Progenitor cell of endocrine pancreas (in vitro differentiated cells): Measurements from ENCODE around the gene LSM7. TPM values are rescaled to one million over a fixed set of nuclear protein-coding genes. Genes with fewer than 3 reads are reported as not detected.

Source experiments
- DNase-seq: peaks from one replicate; pipeline ENCODE4 v3.0.0; 2021; ENCODE audit warnings: low spot score; ENCODE audit not compliant: unreplicated experiment
- H3K27ac Mint-ChIP-seq: 2 replicates; pipeline ENCODE4 v1.8.0; 2021; ENCODE audit warnings: mild to moderate bottlenecking, moderate library complexity, mixed read lengths
- H3K27me3 Mint-ChIP-seq: 2 replicates; pipeline ENCODE4 v1.8.0; 2021; ENCODE audit warnings: mixed read lengths
- H3K36me3 Mint-ChIP-seq: 2 replicates; pipeline ENCODE4 v1.8.0; 2022; ENCODE audit warnings: mixed read lengths; ENCODE audit not compliant: insufficient read depth
- H3K4me1 Mint-ChIP-seq: 2 replicates; pipeline ENCODE4 v1.8.0; 2021; ENCODE audit warnings: low read depth, mixed read lengths
- H3K4me3 Mint-ChIP-seq: 2 replicates; pipeline ENCODE4 v1.8.0; 2021; ENCODE audit warnings: low read depth, mild to moderate bottlenecking, moderate library complexity, mixed read lengths
- H3K9me3 Mint-ChIP-seq: 2 replicates; pipeline ENCODE4 v1.8.0; 2021; ENCODE audit warnings: low read depth, mixed read lengths
- total RNA-seq: library from RNA; stranded (reverse); gene quantifications from 2 replicates; pipeline ENCODE4 v1.2.1, GENCODE V29; 2021
- TF ChIP-seq, protein P1 (sequence below): fragments of 200-600 bp; sonication (generic); IDR thresholded peaks from one replicate; pipeline ENCODE4 v1.5.0; 2021; ENCODE audit warnings: antibody characterized with exemption, mild to moderate bottlenecking; ENCODE audit not compliant: unreplicated experiment

The LSM7 gene
- total RNA-seq, 1 donor from 2014 or later = 126 TPM

DNA sequence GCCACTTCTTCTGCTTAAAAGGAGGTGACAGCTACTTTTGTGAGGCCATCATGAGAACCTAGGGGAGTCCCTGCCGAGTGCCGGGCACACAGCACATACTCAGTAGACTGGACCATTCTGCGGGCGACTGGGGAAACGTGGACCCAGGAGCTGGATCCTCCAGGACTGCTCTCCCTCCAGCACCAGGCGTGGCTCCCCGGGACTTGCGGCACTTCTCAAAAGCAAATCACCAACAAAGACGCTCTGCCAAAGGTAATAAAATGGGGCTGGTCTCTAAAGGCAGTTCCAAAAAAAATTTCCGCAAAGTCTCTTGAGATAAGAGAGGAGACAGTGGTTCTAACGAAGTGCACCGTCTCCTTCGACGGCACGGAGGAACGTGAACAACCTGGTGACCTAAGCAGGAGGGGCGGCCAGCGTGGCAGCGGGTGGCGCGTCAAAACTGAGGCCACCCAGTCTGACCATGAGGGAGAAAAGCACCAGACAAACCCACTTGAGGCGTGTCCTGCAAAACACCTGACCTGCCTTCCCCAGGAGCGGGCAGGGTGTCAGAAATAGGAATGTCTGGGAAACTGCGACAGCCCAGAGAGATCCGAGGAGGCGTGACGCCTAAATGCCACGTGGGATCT, 30.3 kb upstream of the LSM7 start:
- Mint-ChIP-seq H3K27ac (no peak overlapping the region), H3K9me3 (no peaks in the 10 kb centered on the region), H3K36me3 (no peaks in the 10 kb centered on the region), H3K27me3 (peaks cover 17% of the 10 kb centered on the region), H3K4me1 (no peaks in the 10 kb centered on the region), H3K4me3 (no peak overlapping the region)
- TF ChIP-seq, protein P1, sequence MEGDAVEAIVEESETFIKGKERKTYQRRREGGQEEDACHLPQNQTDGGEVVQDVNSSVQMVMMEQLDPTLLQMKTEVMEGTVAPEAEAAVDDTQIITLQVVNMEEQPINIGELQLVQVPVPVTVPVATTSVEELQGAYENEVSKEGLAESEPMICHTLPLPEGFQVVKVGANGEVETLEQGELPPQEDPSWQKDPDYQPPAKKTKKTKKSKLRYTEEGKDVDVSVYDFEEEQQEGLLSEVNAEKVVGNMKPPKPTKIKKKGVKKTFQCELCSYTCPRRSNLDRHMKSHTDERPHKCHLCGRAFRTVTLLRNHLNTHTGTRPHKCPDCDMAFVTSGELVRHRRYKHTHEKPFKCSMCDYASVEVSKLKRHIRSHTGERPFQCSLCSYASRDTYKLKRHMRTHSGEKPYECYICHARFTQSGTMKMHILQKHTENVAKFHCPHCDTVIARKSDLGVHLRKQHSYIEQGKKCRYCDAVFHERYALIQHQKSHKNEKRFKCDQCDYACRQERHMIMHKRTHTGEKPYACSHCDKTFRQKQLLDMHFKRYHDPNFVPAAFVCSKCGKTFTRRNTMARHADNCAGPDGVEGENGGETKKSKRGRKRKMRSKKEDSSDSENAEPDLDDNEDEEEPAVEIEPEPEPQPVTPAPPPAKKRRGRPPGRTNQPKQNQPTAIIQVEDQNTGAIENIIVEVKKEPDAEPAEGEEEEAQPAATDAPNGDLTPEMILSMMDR = no peak
- DNase-seq = no peak

DNA sequence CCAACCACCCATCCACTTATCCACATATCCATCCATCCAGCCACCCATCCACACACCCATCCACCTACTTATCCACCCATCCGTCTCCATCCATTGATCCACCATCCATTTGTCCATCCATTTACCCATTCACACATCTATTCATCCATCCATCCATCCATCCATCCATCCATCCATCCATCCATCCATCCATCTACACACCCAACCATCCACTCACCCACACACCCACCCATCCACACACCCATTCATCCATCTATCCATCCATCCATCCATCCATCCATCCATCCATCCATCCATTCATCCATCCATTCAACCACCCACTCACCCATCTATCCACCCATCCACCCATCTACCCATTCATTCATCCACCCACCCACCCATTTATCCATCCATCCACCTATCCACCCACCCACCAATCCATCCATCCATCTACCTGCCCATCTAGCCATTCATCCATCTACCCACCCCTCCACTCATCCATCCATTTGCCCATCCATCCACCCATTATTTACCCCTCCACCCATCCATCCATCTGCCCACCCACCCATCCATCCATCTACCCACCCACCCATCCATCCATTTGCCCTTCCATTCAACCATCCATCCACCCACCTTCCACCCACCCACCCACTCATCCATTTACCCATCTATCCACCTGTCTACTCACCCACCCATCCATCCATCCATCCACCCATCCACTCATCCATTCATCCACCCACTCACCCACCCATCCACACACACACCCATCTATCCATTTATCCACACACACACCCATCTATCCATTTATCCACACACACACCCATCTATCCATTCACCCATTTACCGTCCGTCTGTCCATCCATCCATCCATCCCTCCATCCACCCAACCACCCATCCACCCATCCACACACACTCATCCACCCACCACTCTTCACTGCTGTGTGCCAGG, 29.2 kb upstream of the LSM7 start:
- no peak for DNase-seq
- TF ChIP-seq, protein P1 = no peak
- Mint-ChIP-seq H3K9me3 (no peaks in the 10 kb centered on the region), H3K4me1 (no peaks in the 10 kb centered on the region), H3K36me3 (no peaks in the 10 kb centered on the region), H3K27ac (no peak overlapping the region), H3K4me3 (no peak overlapping the region), H3K27me3 (peaks cover 17% of the 10 kb centered on the region)

DNA sequence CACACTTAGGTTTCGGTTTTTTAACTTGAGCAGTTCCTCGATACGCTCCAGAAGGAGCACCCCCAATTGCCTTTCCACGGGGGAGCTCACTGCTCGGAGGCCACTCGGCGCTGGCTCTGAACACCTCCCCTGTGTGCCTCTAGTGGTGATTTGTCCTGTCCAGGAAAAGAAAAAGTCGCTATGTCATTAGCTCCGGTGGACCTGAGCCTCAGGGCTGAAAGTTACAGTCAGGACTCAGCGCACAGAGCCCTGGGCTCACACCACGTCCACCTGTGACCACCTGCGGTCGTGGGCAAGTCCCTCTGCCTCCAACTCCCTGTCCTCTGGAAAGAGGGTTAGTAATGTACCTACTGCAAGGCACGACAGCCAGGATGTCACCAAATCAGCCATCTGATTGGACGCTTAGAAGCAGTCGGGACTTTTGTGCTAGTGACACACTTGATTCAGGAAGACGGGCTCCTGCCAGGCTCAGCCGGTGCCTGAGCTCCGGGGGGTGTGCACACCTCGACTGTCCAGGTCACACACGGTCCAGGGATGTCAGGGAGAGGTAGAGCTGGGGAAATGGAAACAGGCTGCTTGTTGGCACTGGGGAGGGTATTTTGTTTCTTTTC, 27.8 kb upstream of the LSM7 start:
- H3K27me3 Mint-ChIP-seq = peaks cover 17% of the 10 kb centered on the region
- no peaks in the 10 kb centered on the region for H3K9me3 Mint-ChIP-seq
- no peaks in the 10 kb centered on the region for H3K4me1 Mint-ChIP-seq
- no peak overlapping the region for H3K27ac Mint-ChIP-seq
- no peak for DNase-seq
- TF ChIP-seq, protein P1 = no peak
- H3K4me3 Mint-ChIP-seq = no peak overlapping the region
- no peaks in the 10 kb centered on the region for H3K36me3 Mint-ChIP-seq

DNA sequence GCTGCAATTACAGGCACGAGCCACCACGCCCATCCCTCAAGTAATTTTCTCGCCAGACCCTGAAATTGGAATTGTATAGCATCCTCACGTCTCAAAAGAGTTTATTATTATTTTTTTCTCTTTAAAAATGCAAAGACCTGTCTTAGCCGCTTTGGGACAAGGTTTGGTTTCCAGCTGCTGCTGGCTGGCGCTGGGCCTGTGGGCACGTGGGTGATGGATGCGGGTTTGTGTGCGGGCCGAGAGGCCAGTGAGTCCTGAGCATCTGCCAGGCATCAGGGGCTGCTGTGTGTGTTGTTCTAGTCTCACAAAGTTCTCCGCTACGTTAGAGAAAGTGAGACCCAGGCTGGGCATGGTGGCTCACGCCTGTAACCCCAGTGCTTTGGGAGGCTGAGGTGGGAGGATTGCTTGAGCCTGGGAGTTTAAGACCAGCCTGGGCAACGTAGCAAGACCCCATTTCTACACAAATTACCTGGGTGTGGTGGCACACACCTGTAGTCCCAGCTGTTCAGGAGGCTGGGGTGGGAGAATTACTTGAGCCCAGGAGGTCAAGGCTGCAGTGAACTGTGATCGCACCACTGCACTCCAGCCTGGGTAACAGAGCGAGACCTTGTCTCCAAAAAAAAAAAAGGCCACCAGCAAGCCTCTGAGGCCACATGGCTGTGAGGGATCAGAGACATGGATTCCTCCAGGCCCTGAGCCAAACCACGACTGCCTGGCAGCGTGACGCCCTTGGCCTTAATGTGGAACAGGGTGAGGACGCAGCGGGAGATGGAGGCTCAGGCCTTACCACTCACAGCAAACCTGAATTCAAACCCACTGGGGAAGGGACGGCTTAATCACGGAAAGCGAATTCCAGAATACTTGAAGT, 27.0 kb upstream of the LSM7 start:
- H3K4me1 Mint-ChIP-seq = no peaks in the 10 kb centered on the region
- DNase-seq = no peak
- TF ChIP-seq, protein P1 = no peak

DNA sequence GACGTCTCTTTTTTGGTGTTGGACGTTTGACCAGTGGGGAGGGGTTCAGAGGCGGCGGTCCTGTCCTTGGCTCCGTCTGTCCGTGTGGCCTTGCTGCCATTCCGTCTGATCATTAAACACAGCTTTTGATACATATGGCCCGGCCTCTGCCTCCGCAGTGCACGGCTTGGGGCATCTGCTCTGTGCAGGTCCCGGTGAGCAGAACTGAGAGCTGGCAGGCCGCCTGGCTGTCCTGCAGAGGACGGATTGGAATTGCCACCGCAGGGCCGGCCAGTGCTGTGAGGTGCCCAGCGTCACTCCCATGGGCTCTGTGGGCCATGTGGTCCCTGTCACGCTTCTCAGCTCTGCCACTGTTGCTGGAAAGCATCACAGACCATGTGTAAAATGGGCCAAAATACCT, 26.3 kb upstream of the LSM7 start:
- no peak for DNase-seq
- peaks cover 11% of the 10 kb centered on the region for H3K27me3 Mint-ChIP-seq
- no peaks in the 10 kb centered on the region for H3K9me3 Mint-ChIP-seq
- no peaks in the 10 kb centered on the region for H3K4me1 Mint-ChIP-seq
- no peak overlapping the region for H3K27ac Mint-ChIP-seq
- no peaks in the 10 kb centered on the region for H3K36me3 Mint-ChIP-seq
- TF ChIP-seq, protein P1 = no peak
- no peak overlapping the region for H3K4me3 Mint-ChIP-seq

More for the DNA sequence above, 27.0 kb upstream of the LSM7 start:
- H3K9me3 Mint-ChIP-seq = no peaks in the 10 kb centered on the region
- H3K36me3 Mint-ChIP-seq = no peaks in the 10 kb centered on the region
- H3K4me3 Mint-ChIP-seq = no peak overlapping the region
- no peak overlapping the region for H3K27ac Mint-ChIP-seq
- peaks cover 13% of the 10 kb centered on the region for H3K27me3 Mint-ChIP-seq
